Thymus (tissue), 11 donors: Measurements from ENCODE around the gene OTUD5. TPM values are rescaled to one million over a fixed set of nuclear protein-coding genes. Genes with fewer than 3 reads are reported as not detected.

Experiments used
- DNase-seq, 9 donors: peaks; one replicate each; pipeline ENCODE4 v3.0.0-alpha.2; 2013; ENCODE audit warnings: low spot score in 9 of 9, low read depth in 6 of 9, missing footprints in 1 of 9
- H3K27ac ChIP-seq, 2 donors: one replicate each; pipeline ENCODE4 v1.5.1; 2013; ENCODE audit warnings: control low read depth in 1 of 2, low read depth in 1 of 2, low read length in 1 of 2, mild to moderate bottlenecking in 1 of 2, moderate library complexity in 1 of 2
- H3K27me3 ChIP-seq, 2 donors: one replicate each; pipeline ENCODE4 v1.5.1; 2013; ENCODE audit warnings: low read length in 1 of 2; ENCODE audit not compliant: control insufficient read depth in 2 of 2, insufficient read depth in 1 of 2
- H3K36me3 ChIP-seq, 2 donors: one replicate each; pipeline ENCODE4 v1.5.1; 2013; ENCODE audit warnings: low read length in 1 of 2, mild to moderate bottlenecking in 1 of 2, moderate library complexity in 1 of 2; ENCODE audit not compliant: control insufficient read depth in 2 of 2, insufficient read depth in 2 of 2
- H3K4me1 ChIP-seq, 2 donors: one replicate each; pipeline ENCODE4 v1.5.1; 2013; ENCODE audit warnings: low read length in 2 of 2; ENCODE audit not compliant: control insufficient read depth in 2 of 2, insufficient read depth in 2 of 2
- H3K4me3 ChIP-seq, 2 donors: one replicate each; pipeline ENCODE4 v1.5.1; 2013; ENCODE audit warnings: low read length in 2 of 2, control low read depth in 1 of 2, mild to moderate bottlenecking in 1 of 2
- H3K9me3 ChIP-seq, 2 donors: one replicate each; pipeline ENCODE4 v1.5.1; 2013; ENCODE audit warnings: low read length in 1 of 2, mild to moderate bottlenecking in 1 of 2; ENCODE audit not compliant: control insufficient read depth in 2 of 2, insufficient read depth in 1 of 2
- WGBS: extraction: QIAGEN DNeasy Blood & Tissue Kit; methylation state at CpG from one replicate; pipeline ENCODE4 v1.1.7; 2013; 5-methylcytosine and 5-hydroxymethylcytosine counted together
- polyA plus RNA-seq: library from polyadenylated mRNA; stranded (reverse); fragments of 200-250 nt; gene quantifications from one replicate; pipeline ENCODE4 v1.2.3, GENCODE V29; 2013
- total RNA-seq: library from RNA; stranded (reverse); fragments of 120-200 nt; gene quantifications from one replicate; pipeline ENCODE4 v1.2.4, GENCODE V29; 2013
- donor health status: healthy.

Gene OTUD5
- total and polyA plus RNA-seq, 2 donors: 28.8 to 62.4 TPM

- Histone ChIP-seq H3K4me3 (no peak overlapping the region), H3K4me1 (peaks cover 0 to 9% of the 10 kb centered on the region in 2 donors), H3K36me3 (peaks cover 33 to 46% of the 10 kb centered on the region in 2 donors), H3K9me3 (peaks cover 0 to 7% of the 10 kb centered on the region in 2 donors), H3K27me3 (no peaks in the 10 kb centered on the region), H3K27ac (no peak overlapping the region)
- WGBS: 98% methylated on average over 14 of the region's 14 CpGs
- no peak for DNase-seq
These were observed 54.6 kb downstream of the OTUD5 start for GRCh38 chrX:48902776-48903175.

GRCh38 chrX:48902135-48902534 lies 55.3 kb downstream of the OTUD5 start:
- H3K9me3 ChIP-seq: peaks cover 0 to 7% of the 10 kb centered on the region in 2 donors
- no peak for DNase-seq
- WGBS: 98% methylated on average over 20 of the region's 20 CpGs
- H3K4me3 ChIP-seq: no peak overlapping the region
- peaks cover 0 to 9% of the 10 kb centered on the region in 2 donors for H3K4me1 ChIP-seq
- no peak overlapping the region for H3K27ac ChIP-seq
- H3K27me3 ChIP-seq: no peaks in the 10 kb centered on the region
- H3K36me3 ChIP-seq: peaks cover 33 to 46% of the 10 kb centered on the region in 2 donors

GRCh38 chrX:48901069-48901468 lies 56.3 kb downstream of the OTUD5 start:
- WGBS: 96% methylated on average over 7 of the region's 7 CpGs
- no peaks in the 10 kb centered on the region for H3K27me3 ChIP-seq
- DNase-seq: no peak
- peak overlapping the region in 1 of 2 donors; percentile 5 for H3K27ac ChIP-seq
- peaks cover 7 to 17% of the 10 kb centered on the region in 2 donors for H3K4me1 ChIP-seq
- H3K9me3 ChIP-seq: peaks cover 0 to 7% of the 10 kb centered on the region in 2 donors
- H3K36me3 ChIP-seq: peaks cover 28 to 46% of the 10 kb centered on the region in 2 donors
- H3K4me3 ChIP-seq: no peak overlapping the region

- H3K27ac ChIP-seq: no peak overlapping the region
- peaks cover 30 to 33% of the 10 kb centered on the region in 2 donors for H3K36me3 ChIP-seq
- H3K9me3 ChIP-seq: peaks cover 0 to 7% of the 10 kb centered on the region in 2 donors
- DNase-seq: no peak
- no peak overlapping the region for H3K4me3 ChIP-seq
- WGBS: 97% methylated on average over 8 of the region's 8 CpGs
- no peaks in the 10 kb centered on the region for H3K27me3 ChIP-seq
- peaks cover 7 to 17% of the 10 kb centered on the region in 2 donors for H3K4me1 ChIP-seq
These were observed 58.4 kb downstream of the OTUD5 start for GRCh38 chrX:48899078-48899410.

- no peaks in the 10 kb centered on the region for H3K27me3 ChIP-seq
- peaks cover 0 to 7% of the 10 kb centered on the region in 2 donors for H3K9me3 ChIP-seq
- DNase-seq: peak in 8 of 9 donors; percentile 82 to 95 (median 88)
- peaks cover 32% of the 10 kb centered on the region in 2 donors for H3K36me3 ChIP-seq
- peaks cover 7 to 17% of the 10 kb centered on the region in 2 donors for H3K4me1 ChIP-seq
- under 1% methylated on average over 49 of the region's 49 CpGs for WGBS
- peak within 1 kb of the TSS; percentile 67 to 69 for H3K4me3 ChIP-seq
- peak within 1 kb of the TSS; percentile 92 to 97 for H3K27ac ChIP-seq
These were observed 59.6 kb downstream of the OTUD5 start, which contains the start of the genes PQBP1 and TIMM17B for GRCh38 chrX:48897625-48898306. Gene PQBP1, plus strand, starts transcription at chrX:48897930. Its CDS starts 580 bp downstream, at chrX:48898510. Gene TIMM17B, minus strand, starts transcription at chrX:48897768. Its CDS starts 19 bp downstream, at chrX:48897749.

DNA sequence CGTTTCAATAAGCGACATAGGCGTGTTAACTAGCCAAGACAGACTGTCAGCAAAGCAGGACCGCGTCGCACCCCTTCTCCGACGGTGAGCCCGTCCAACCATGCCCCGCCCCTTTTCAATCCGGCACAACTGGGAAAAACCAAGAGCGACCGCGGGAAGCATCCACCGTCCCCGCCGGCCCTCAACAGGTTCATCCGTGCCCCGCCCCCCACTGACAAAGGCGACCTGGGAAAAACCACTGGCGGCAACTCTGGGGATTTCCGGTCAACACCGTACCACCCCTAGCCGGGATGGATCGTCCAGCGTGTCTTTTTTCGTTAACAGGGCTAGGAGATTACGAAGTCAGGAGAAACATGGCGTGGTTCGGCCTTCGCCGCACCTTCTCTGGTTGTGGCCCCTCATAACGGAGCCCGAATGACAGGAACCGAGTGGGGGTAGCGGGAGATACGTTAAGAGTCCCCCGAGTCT lies 60.2 kb downstream of the OTUD5 start:
- no peaks in the 10 kb centered on the region for H3K27me3 ChIP-seq
- H3K36me3 ChIP-seq: peaks cover 27% of the 10 kb centered on the region in 2 donors
- DNase-seq: peak in 2 of 9 donors; percentile 24 to 50
- peak overlapping the region; percentile 67 to 69 for H3K4me3 ChIP-seq
- under 1% methylated on average over 38 of the region's 38 CpGs for WGBS
- peaks cover 7 to 17% of the 10 kb centered on the region in 2 donors for H3K4me1 ChIP-seq
- H3K27ac ChIP-seq: peak overlapping the region; percentile 82 to 97
- H3K9me3 ChIP-seq: peaks cover 0 to 7% of the 10 kb centered on the region in 2 donors

DNA sequence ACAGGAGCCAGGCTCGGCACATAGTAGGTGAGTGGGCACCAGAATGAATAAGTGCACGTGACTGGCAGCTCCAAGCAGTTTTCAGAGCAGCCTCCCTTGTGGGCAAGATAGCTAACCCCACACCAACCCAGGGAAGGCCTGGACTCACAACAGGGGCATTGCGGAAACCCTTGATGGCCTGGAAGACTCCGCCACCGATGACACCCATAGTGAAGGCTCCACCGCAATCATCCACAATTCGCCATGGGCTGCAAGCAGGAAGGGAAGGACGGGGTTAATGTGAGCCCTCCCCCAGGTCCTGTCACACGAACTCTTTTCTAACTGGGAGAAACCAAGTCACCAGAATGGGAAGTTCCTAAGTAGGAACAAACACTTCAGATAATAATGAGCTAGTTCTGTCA lies 60.8 kb downstream of the OTUD5 start:
- Histone ChIP-seq H3K27ac (peak overlapping the region in 1 of 2 donors; percentile 97), H3K4me3 (peak overlapping the region; percentile 67 to 69), H3K4me1 (peaks cover 7 to 22% of the 10 kb centered on the region in 2 donors), H3K36me3 (peaks cover 21% of the 10 kb centered on the region in 2 donors), H3K9me3 (peaks cover 0 to 10% of the 10 kb centered on the region in 2 donors), H3K27me3 (peaks cover 0 to 3% of the 10 kb centered on the region in 2 donors)
- DNase-seq: no peak
- WGBS: 64% methylated on average over 9 of the region's 9 CpGs

- Histone ChIP-seq H3K4me3 (no peak overlapping the region), H3K27me3 (peaks cover 0 to 19% of the 10 kb centered on the region in 2 donors), H3K36me3 (peaks cover 12 to 18% of the 10 kb centered on the region in 2 donors), H3K27ac (no peak overlapping the region), H3K9me3 (peaks cover 0 to 6% of the 10 kb centered on the region in 2 donors), H3K4me1 (peaks cover 7 to 22% of the 10 kb centered on the region in 2 donors)
- DNase-seq: no peak
- 100% methylated on average over 6 of the region's 6 CpGs for WGBS
These were observed 62.5 kb downstream of the OTUD5 start for GRCh38 chrX:48894891-48895290.
